Fibroblast of the aortic adventitia (primary cell): ENCODE results near the gene XPO6. TPM values are rescaled to one million over a fixed set of nuclear protein-coding genes. Genes with fewer than 3 reads are reported as not detected.

Experiments
- DNase-seq: peaks from one replicate; pipeline ENCODE4 v3.0.0-alpha.2; 2010; ENCODE audit warnings: low read depth
- H3K4me3 ChIP-seq: 2 replicates; pipeline ENCODE4 v1.5.1; 2011; ENCODE audit warnings: low read depth, mild to moderate bottlenecking, control low read depth, low read length, moderate library complexity
- CTCF ChIP-seq: IDR thresholded peaks from 2 replicates; pipeline ENCODE4 v1.5.1; 2011; ENCODE audit warnings: mild to moderate bottlenecking, low read length, control low read depth, inconsistent platforms; ENCODE audit not compliant: insufficient read depth
- total RNA-seq: library from RNA; depleted of rRNA; stranded (reverse); fragments of >200 nt; gene quantifications from 2 replicates; pipeline ENCODE4 v1.2.3, GENCODE V29; 2012; ENCODE audit warnings: low replicate concordance

The XPO6 gene
- total RNA-seq, 1 donor: 112 TPM

- H3K4me3 ChIP-seq: no peak overlapping the region
- no peak for TF ChIP-seq CTCF
- DNase-seq: no peak
Measured at GRCh38 chr16:28131181-28131580, 80.6 kb downstream of the XPO6 start.

- no peak for TF ChIP-seq CTCF
Measured at GRCh38 chr16:28130099-28131088, 81.4 kb downstream of the XPO6 start.

DNA sequence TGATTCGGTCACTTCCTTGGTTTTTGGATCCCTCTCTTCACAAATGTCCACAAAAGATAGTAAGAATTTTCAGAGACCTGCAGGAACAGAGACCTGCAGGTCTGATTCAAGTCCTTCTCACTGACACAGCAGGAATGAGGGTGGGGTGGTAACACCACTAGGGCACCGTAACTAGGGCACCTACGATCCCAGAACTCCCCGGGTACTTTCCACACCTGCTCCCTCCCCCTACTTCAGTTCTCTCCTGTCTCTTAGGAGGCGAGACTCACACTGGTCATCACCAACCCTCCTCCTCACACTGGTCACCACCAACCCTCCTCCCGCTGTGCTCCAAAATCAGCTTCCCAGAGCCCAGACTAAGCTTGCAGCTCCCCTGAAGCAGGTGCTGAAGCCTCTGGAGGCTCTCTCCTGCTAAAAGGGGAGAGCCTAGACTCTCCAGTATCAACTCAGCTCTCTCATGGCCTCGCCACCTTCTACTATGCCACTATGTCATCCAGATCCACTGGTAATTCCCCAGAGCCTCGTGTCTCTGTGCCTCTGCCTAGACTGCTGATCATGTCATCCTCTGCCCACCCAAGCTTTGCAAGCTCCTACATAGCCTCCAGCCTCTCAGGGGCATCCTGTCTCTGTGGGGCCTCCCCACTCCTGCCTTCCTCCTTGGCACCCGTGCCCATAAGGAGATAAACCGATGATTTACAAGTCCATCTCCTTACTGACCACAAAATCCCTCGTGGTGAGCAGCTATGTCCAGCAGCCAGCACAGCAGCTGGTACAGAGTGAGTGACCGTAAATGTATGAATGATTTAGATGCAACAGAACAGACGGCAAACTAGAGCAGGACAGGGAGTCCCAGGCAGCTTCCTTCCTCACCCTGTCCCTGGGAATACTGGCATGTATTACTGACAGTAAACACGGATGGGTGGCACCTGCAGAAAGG is 84.8 kb downstream of the XPO6 start:
- no peak overlapping the region for H3K4me3 ChIP-seq
- TF ChIP-seq CTCF: no peak
- no peak for DNase-seq

More at GRCh38 chr16:28130099-28131088, 81.4 kb downstream of the XPO6 start:
- H3K4me3 ChIP-seq: no peak overlapping the region
- DNase-seq: peak; percentile 51

- DNase-seq: no peak
- no peak for TF ChIP-seq CTCF
- H3K4me3 ChIP-seq: no peak overlapping the region
Measured at GRCh38 chr16:28125592-28125991, 86.2 kb downstream of the XPO6 start.

DNA sequence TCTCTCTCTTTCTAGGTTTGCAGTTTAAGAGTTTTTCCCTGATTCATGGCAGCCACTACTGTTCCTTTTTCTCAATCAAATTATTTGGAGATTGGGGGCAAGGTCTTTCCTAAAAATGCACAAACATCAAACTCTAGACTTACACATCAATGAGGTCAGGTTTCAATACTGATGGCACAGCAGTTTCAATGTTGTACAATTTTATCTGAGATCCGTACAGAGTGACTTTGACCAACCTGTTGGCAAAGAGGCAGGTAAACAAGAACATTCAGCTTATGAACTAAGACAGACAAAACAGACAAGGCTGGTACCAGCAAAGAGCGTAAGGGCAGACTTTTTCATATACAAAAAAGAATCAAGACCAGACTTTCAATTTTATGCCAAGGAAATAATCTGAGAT is 90.2 kb downstream of the XPO6 start:
- no peak for TF ChIP-seq CTCF
- H3K4me3 ChIP-seq: no peak overlapping the region
- no peak for DNase-seq

GRCh38 chr16:28120754-28121153 is 91.0 kb downstream of the XPO6 start:
- no peak for TF ChIP-seq CTCF

More at GRCh38 chr16:28120754-28121153, 91.0 kb downstream of the XPO6 start:
- H3K4me3 ChIP-seq: no peak overlapping the region
- no peak for DNase-seq
